Psoas muscle (tissue), 8 donors: Measurements from ENCODE around the gene NOC2L. TPM values are rescaled to one million over a fixed set of nuclear protein-coding genes. Genes with fewer than 3 reads are reported as not detected.

ENCODE experiments used
- ATAC-seq, 4 donors: fragments of 200-7000 bp; cut with Tn5 transposase; one replicate each; pipeline ENCODE4 v1.9.1; 2020; ENCODE audit warnings: moderate library complexity in 3 of 4, mild to moderate bottlenecking in 2 of 4
- DNase-seq, 2 donors: peaks; one replicate each; pipeline ENCODE4 v3.0.0-alpha.2; 2020
- H3K27ac ChIP-seq: fragments of 200-600 bp; one replicate; pipeline ENCODE4 v1.8.0; 2022
- H3K27me3 ChIP-seq, 3 donors: fragments of 200-600 bp in 1 of 3; one replicate each; pipeline versions ENCODE4 v1.6.1 to v1.8.0; 2013 to 2022; ENCODE audit warnings: low read length in 2 of 3, mild to moderate bottlenecking in 2 of 3, moderate library complexity in 1 of 3; ENCODE audit not compliant: insufficient read depth in 3 of 3
- H3K36me3 ChIP-seq, 2 donors: fragments of 200-600 bp in 1 of 2; one replicate each; pipeline versions ENCODE4 v1.6.1 to v1.8.0; 2013 to 2022; ENCODE audit warnings: low read depth in 1 of 2, mild to moderate bottlenecking in 1 of 2, moderate library complexity in 1 of 2; ENCODE audit not compliant: insufficient read depth in 1 of 2
- H3K4me1 ChIP-seq: fragments of 200-600 bp; one replicate; pipeline ENCODE4 v1.8.0; 2022
- H3K4me3 ChIP-seq: fragments of 200-600 bp; one replicate; pipeline ENCODE4 v1.8.0; 2022; ENCODE audit warnings: mild to moderate bottlenecking
- H3K9me3 ChIP-seq: fragments of 200-600 bp; one replicate; pipeline ENCODE4 v1.8.0; 2022
- WGBS, 3 donors: extraction: QIAGEN DNeasy Blood & Tissue Kit; methylation state at CpG; one replicate each; pipeline versions ENCODE4 v1.1.6 to v1.1.7; 2013; 5-methylcytosine and 5-hydroxymethylcytosine counted together
- intact Hi-C, 2 donors: fragments of 100-400 bp; cut with DNase I; formaldehyde crosslinking; loops; one replicate each; pipeline versions ENCODE4 v1.11.0 to v1.14.2; 2022
- polyA plus RNA-seq, 3 donors: library from polyadenylated mRNA; stranded (reverse); fragments of 200-250 nt; gene quantifications; one replicate each; pipeline ENCODE4 v1.2.3, GENCODE V29; 2013
- total RNA-seq, 4 donors: library from RNA; stranded (reverse); fragmentation: NEBNext Ultra II Directional in 2 of 4; extraction: Animal tissue kit (Norgen Biotek cat#: 25700) in 2 of 4; gene quantifications; one replicate each; pipeline versions ENCODE4 v1.2.1 to v1.2.4, GENCODE V29; 2021 to 2023
- TF ChIP-seq, protein P1 (sequence below): fragments of 200-600 bp; IDR thresholded peaks from one replicate; pipeline ENCODE4 v1.8.0; 2022; ENCODE audit warnings: antibody characterized with exemption
- donor health status: healthy with polysubstance abuse.
- donor health status: DM: no; HTN: no; CAD: no; lungs with moderate emphysema.
- donor health status: Bipolar disorder and iron deficiency.
- donor health status: healthy.
- donor health status: DM: yes; HTN: yes; CAD: no.
- donor health status: DM: no; HTN: no; CAD: no.
- donor health status: DM: no; HTN: no; CAD: no.
- donor health status: DM: yes; HTN: yes; CAD: no.

NOC2L gene
- total and polyA plus RNA-seq, 7 donors = 61.4 to 106 (median 85.3) TPM

- intact Hi-C loops = no loop called here
- 58 to 65% (median 61%) methylated on average over 20 to 25 of the region's 25 CpGs for WGBS, 3 donors
- no peaks in the 10 kb centered on the region for H3K36me3 ChIP-seq
- no peaks in the 10 kb centered on the region for H3K9me3 ChIP-seq
- TF ChIP-seq, protein P1, sequence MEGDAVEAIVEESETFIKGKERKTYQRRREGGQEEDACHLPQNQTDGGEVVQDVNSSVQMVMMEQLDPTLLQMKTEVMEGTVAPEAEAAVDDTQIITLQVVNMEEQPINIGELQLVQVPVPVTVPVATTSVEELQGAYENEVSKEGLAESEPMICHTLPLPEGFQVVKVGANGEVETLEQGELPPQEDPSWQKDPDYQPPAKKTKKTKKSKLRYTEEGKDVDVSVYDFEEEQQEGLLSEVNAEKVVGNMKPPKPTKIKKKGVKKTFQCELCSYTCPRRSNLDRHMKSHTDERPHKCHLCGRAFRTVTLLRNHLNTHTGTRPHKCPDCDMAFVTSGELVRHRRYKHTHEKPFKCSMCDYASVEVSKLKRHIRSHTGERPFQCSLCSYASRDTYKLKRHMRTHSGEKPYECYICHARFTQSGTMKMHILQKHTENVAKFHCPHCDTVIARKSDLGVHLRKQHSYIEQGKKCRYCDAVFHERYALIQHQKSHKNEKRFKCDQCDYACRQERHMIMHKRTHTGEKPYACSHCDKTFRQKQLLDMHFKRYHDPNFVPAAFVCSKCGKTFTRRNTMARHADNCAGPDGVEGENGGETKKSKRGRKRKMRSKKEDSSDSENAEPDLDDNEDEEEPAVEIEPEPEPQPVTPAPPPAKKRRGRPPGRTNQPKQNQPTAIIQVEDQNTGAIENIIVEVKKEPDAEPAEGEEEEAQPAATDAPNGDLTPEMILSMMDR = no peak
- H3K27ac ChIP-seq = no peak overlapping the region
- DNase-seq (no peak), ATAC-seq (no peak)
- H3K4me1 ChIP-seq = peaks cover 8% of the 10 kb centered on the region
- no peak overlapping the region for H3K4me3 ChIP-seq
- H3K27me3 ChIP-seq = peaks cover 0 to 82% (median 10%) of the 10 kb centered on the region in 3 donors
Measured at GRCh38 chr1:932776-933602, 26.1 kb downstream of the NOC2L start.

DNA sequence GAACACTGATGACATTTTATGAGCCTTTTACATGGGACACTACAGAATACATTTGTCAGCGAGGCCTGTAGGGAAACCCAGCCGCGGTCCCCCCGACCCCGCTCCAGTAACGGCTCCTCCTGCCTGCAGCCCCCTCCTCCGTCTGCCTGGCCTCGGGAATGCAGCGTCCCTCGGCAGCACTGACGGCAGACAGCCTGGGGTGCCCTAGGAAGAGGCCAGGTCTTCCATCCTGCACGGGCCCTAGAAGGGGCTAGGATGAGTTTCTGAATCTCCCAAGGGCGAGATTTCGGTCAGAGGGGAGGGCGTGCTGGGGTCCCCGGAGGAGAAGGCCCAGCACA is 26.9 kb downstream of the NOC2L start:
- Histone ChIP-seq H3K27ac (no peak overlapping the region), H3K27me3 (peaks cover 0 to 84% (median 15%) of the 10 kb centered on the region in 3 donors), H3K4me1 (peaks cover 8% of the 10 kb centered on the region), H3K36me3 (no peaks in the 10 kb centered on the region), H3K9me3 (no peaks in the 10 kb centered on the region), H3K4me3 (no peak overlapping the region)
- intact Hi-C loops = no loop called here
- TF ChIP-seq, protein P1 = no peak
- ATAC-seq = no peak
- 58 to 66% (median 59%) methylated on average over 16 of the region's 16 CpGs for WGBS, 3 donors
- DNase-seq = no peak

DNA sequence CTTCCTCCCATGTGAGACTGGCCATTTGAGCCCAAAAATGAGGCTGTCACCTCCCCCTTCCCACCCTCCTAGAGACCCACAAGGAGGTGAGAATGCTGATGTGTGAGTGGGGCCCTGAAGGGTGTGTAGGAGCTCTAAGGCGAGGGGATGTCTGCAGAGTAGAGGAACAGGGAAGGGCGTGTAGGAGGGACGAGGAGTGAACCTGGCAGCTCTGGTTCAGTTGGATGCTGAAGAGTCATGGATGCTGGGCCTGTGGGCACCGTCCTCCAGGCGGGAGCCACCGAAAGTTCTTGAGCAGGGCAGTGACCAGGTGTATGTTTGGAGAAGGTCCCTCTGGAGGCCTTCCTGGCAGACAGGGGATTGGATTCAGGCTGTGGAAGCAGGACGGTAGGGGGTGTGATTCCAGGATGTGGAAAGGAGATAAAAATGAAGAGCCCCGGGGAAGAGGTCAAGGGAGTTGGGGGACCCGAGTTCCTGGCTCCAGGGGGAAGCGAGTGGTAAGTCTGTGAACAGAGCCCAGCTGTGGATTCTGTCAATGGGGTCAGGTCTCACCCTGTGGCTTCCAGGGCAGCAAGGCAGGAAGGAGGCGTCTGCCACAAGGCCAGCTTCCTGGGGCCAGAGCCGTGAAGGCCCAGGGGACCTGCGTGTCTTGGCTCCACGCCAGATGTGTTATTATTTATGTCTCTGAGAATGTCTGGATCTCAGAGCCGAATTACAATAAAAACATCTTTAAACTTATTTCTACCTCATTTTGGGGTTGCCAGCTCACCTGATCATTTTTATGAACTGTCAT is 27.5 kb downstream of the NOC2L start:
- 41 to 45% (median 45%) methylated on average over 15 of the region's 15 CpGs for WGBS, 3 donors
- DNase-seq (no peak), ATAC-seq (no peak)
- H3K27me3 ChIP-seq = peaks cover 0 to 84% (median 19%) of the 10 kb centered on the region in 3 donors
- intact Hi-C loops = no loop called here
- no peaks in the 10 kb centered on the region for H3K9me3 ChIP-seq
- TF ChIP-seq, protein P1 = no peak
- H3K27ac ChIP-seq = no peak overlapping the region
- no peaks in the 10 kb centered on the region for H3K36me3 ChIP-seq
- peaks cover 8% of the 10 kb centered on the region for H3K4me1 ChIP-seq
- H3K4me3 ChIP-seq = no peak overlapping the region

DNA sequence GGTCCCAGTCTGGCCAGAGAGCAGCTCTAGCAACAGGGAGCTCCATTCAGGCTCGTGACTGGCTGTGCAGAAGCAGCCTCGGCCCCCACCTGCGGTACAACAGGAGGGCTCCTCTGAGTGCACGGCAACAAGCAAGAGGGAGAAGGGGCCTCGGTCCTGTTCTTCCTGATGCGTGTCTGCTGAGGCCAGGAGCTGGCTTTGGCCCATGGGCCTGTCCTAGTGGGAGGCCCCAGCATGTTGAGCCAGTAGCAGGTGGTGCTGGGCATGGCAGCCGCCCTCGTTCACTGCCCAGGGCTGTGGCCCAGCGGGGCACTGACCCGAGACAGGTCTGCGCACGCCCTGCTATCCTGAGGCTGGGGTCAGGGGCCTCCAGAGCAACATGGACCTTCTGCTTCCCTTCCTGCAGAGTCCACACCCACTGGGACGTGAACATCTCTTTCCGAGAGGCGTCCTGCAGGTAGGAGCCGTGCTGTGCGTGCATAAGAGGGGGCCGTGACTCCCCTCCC is 28.4 kb downstream of the NOC2L start:
- intact Hi-C loops = no loop called here

More for the DNA sequence above, 28.4 kb downstream of the NOC2L start:
- TF ChIP-seq, protein P1 = no peak
- no peak overlapping the region for H3K27ac ChIP-seq
- ATAC-seq = no peak
- H3K36me3 ChIP-seq = no peaks in the 10 kb centered on the region
- H3K27me3 ChIP-seq = peaks cover 0 to 84% (median 25%) of the 10 kb centered on the region in 3 donors
- peaks cover 5% of the 10 kb centered on the region for H3K4me1 ChIP-seq
- DNase-seq = no peak
- WGBS, 3 donors = 46 to 67% (median 48%) methylated on average over 16 to 18 of the region's 18 CpGs
- no peak overlapping the region for H3K4me3 ChIP-seq
- no peaks in the 10 kb centered on the region for H3K9me3 ChIP-seq
